ENCODE measurements around the gene PLAAT3. TPM values are rescaled to one million over a fixed set of nuclear protein-coding genes. Genes with fewer than 3 reads are reported as not detected.

The PLAAT3 gene
- total RNA-seq, 1 donor from 2014 or later, result 8.0 TPM

- H3K79me2 ChIP-seq (ENCODE audit: low read depth), result no peaks in the 10 kb centered on the region
These were observed 40.1 kb downstream of the PLAAT3 start for GRCh38 chr11:63573881-63574855.

GRCh38 chr11:63572026-63572688 is 42.1 kb downstream of the PLAAT3 start:
- Mint-ChIP-seq H3K27ac (no peak overlapping the region), H3K27me3 (ENCODE audit: insufficient read depth, low read depth) (peaks cover 4% of the 10 kb centered on the region), H3K36me3 (no peaks in the 10 kb centered on the region), H3K4me1 (peaks cover 19% of the 10 kb centered on the region), H3K4me3 (no peak overlapping the region), H3K9me3 (no peaks in the 10 kb centered on the region)
- no peak for TF ChIP-seq CTCF (IDR thresholded peaks at IDR 0.05)
- TF ChIP-seq EZH2phosphoT487 (IDR thresholded peaks at IDR 0.05), result no peak
- no peak for TF ChIP-seq EZH2 (IDR thresholded peaks at IDR 0.05)
- no peaks in the 10 kb centered on the region for H3K79me2 ChIP-seq (ENCODE audit: low read depth)
- no peak for DNase-seq (ENCODE audit: low spot score)
- H3K9me3 ChIP-seq (ENCODE audit: low read depth), result no peaks in the 10 kb centered on the region
- H3K4me2 ChIP-seq, result no peak overlapping the region
- H3K27me3 ChIP-seq, result no peaks in the 10 kb centered on the region
- H3K27ac ChIP-seq, result no peak overlapping the region
- H3K9ac ChIP-seq, result no peak overlapping the region
- no peaks in the 10 kb centered on the region for H3K36me3 ChIP-seq
- no peaks in the 10 kb centered on the region for H3K4me1 ChIP-seq
- H4K20me1 ChIP-seq (ENCODE audit: low read depth), result no peaks in the 10 kb centered on the region
- H3F3A ChIP-seq (ENCODE audit: low read depth), result no peaks in the 10 kb centered on the region
- no peak overlapping the region for H2AFZ ChIP-seq (replicated peaks)
- no peak overlapping the region for H3K4me3 ChIP-seq

More at GRCh38 chr11:63573881-63574855, 40.1 kb downstream of the PLAAT3 start:
- Mint-ChIP-seq H3K36me3 (no peaks in the 10 kb centered on the region), H3K27me3 (ENCODE audit: insufficient read depth, low read depth) (peaks cover 4% of the 10 kb centered on the region), H3K9me3 (peaks cover 8% of the 10 kb centered on the region), H3K4me3 (no peak overlapping the region), H3K4me1 (peaks cover 13% of the 10 kb centered on the region), H3K27ac (no peak overlapping the region)
- Histone ChIP-seq H4K20me1 (ENCODE audit: low read depth) (no peaks in the 10 kb centered on the region), H3K4me1 (no peaks in the 10 kb centered on the region), H3K27me3 (no peaks in the 10 kb centered on the region), H3K4me3 (no peak overlapping the region), H3K9me3 (ENCODE audit: low read depth) (no peaks in the 10 kb centered on the region), H3K4me2 (no peak overlapping the region), H2AFZ (replicated peaks) (peak overlapping the region; percentile 8), H3K27ac (no peak overlapping the region), H3K36me3 (no peaks in the 10 kb centered on the region), H3F3A (ENCODE audit: low read depth) (no peaks in the 10 kb centered on the region), H3K9ac (no peak overlapping the region)
- TF ChIP-seq CTCF (IDR thresholded peaks at IDR 0.05) (no peak), EZH2phosphoT487 (IDR thresholded peaks at IDR 0.05) (no peak), EZH2 (IDR thresholded peaks at IDR 0.05) (no peak)
- no peak for DNase-seq (ENCODE audit: low spot score)

- DNase-seq (ENCODE audit: low spot score), result no peak
- no peak overlapping the region for H3K27ac ChIP-seq
These were observed 44.7 kb downstream of the PLAAT3 start for GRCh38 chr11:63569570-63569969.

More at GRCh38 chr11:63569570-63569969, 44.7 kb downstream of the PLAAT3 start:
- no peaks in the 10 kb centered on the region for H3K9me3 ChIP-seq (ENCODE audit: low read depth)
- TF ChIP-seq EZH2phosphoT487 (IDR thresholded peaks at IDR 0.05) (no peak), EZH2 (IDR thresholded peaks at IDR 0.05) (no peak), CTCF (IDR thresholded peaks at IDR 0.05) (no peak)
- Mint-ChIP-seq H3K4me3 (no peak overlapping the region), H3K4me1 (peaks cover 21% of the 10 kb centered on the region), H3K27me3 (ENCODE audit: insufficient read depth, low read depth) (peaks cover 6% of the 10 kb centered on the region), H3K36me3 (no peaks in the 10 kb centered on the region), H3K27ac (no peak overlapping the region), H3K9me3 (no peaks in the 10 kb centered on the region)
- no peaks in the 10 kb centered on the region for H4K20me1 ChIP-seq (ENCODE audit: low read depth)
- no peaks in the 10 kb centered on the region for H3F3A ChIP-seq (ENCODE audit: low read depth)
- H3K36me3 ChIP-seq, result no peaks in the 10 kb centered on the region
- no peaks in the 10 kb centered on the region for H3K4me1 ChIP-seq
- H2AFZ ChIP-seq (replicated peaks), result no peak overlapping the region
- H3K79me2 ChIP-seq (ENCODE audit: low read depth), result no peaks in the 10 kb centered on the region
- no peaks in the 10 kb centered on the region for H3K27me3 ChIP-seq
- no peak overlapping the region for H3K9ac ChIP-seq
- H3K4me2 ChIP-seq, result no peak overlapping the region
- no peak overlapping the region for H3K4me3 ChIP-seq

Measured in neural progenitor cell (in vitro differentiated cells).